ENCODE data around the gene RAP1GAP.
A peak's percentile ranks its signal among the peaks of the same experiment; 100 is the strongest.

The RAP1GAP gene

GRCh38 chr1:21616372-21616771 lies 52.8 kb downstream of the RAP1GAP start:
- no peak for TF ChIP-seq CTCF (conservative IDR thresholded peaks at IDR 0.05)
- H3K27ac ChIP-seq, result no peak overlapping the region; the same call in 1 of the 2 replicates

GRCh38 chr1:21614419-21615115 lies 54.6 kb downstream of the RAP1GAP start:
- no peak for TF ChIP-seq CTCF (conservative IDR thresholded peaks at IDR 0.05)

GRCh38 chr1:21613072-21613867 lies 55.9 kb downstream of the RAP1GAP start:
- TF ChIP-seq CTCF (conservative IDR thresholded peaks at IDR 0.05), result no peak
- H3K27ac ChIP-seq, result no peak overlapping the region

More at GRCh38 chr1:21614419-21615115, 54.6 kb downstream of the RAP1GAP start:
- no peak overlapping the region for H3K27ac ChIP-seq

- peak overlapping the region; percentile 13; the same call in 1 of the 2 replicates for H3K27ac ChIP-seq
- TF ChIP-seq CTCF (conservative IDR thresholded peaks at IDR 0.05), result no peak
Measured at GRCh38 chr1:21612057-21612456, 57.1 kb downstream of the RAP1GAP start.

GRCh38 chr1:21610989-21611785 lies 58.0 kb downstream of the RAP1GAP start:
- H3K27ac ChIP-seq, result peak overlapping the region; percentile 13; the same call in 1 of the 2 replicates
- TF ChIP-seq CTCF (conservative IDR thresholded peaks at IDR 0.05), result no peak

- H3K27ac ChIP-seq, result no peak overlapping the region
- no peak for TF ChIP-seq CTCF (conservative IDR thresholded peaks at IDR 0.05)
Measured at GRCh38 chr1:21610027-21610426, 59.1 kb downstream of the RAP1GAP start.

GRCh38 chr1:21608798-21609197 lies 60.4 kb downstream of the RAP1GAP start:
- TF ChIP-seq CTCF (conservative IDR thresholded peaks at IDR 0.05), result no peak
- no peak overlapping the region for H3K27ac ChIP-seq
